Activated CD4-positive, alpha-beta memory T cell treated with anti-CD3 and anti-CD28 coated beads, Interleukin-2, amount 10 ng/mL, durations not matched to agents 7 days and 5 days (primary cell): ENCODE results near the gene HIVEP3. TPM values are rescaled to one million over a fixed set of nuclear protein-coding genes. Genes with fewer than 3 reads are reported as not detected.

Experiments
- CTCF ChIA-PET: fragments of 350-600 bp; sonication (Branson Sonifier 250); formaldehyde crosslinking; loops from one replicate; lab custom pipeline; 2021; ENCODE audit warnings: antibody characterized with exemption, inconsistent platforms; lab: Charles Lee
- POLR2A ChIA-PET: fragments of 350-600 bp; sonication (Branson Sonifier 250); formaldehyde crosslinking; loops from one replicate; lab custom pipeline; 2021; ENCODE audit warnings: antibody characterized with exemption; lab: Charles Lee
- DNase-seq: peaks from one replicate; pipeline ENCODE4 v3.0.0-alpha.2; 2020
- H3K27ac Mint-ChIP-seq: one replicate; pipeline ENCODE4 v1.8.0; 2021; ENCODE audit warnings: mild to moderate bottlenecking, mixed read lengths
- H3K27me3 Mint-ChIP-seq: one replicate; pipeline ENCODE4 v1.8.0; 2021; ENCODE audit warnings: mixed read lengths
- H3K36me3 Mint-ChIP-seq: one replicate; pipeline ENCODE4 v1.8.0; 2021; ENCODE audit warnings: low read depth, mixed read lengths
- H3K4me1 Mint-ChIP-seq: one replicate; pipeline ENCODE4 v1.8.0; 2021; ENCODE audit warnings: mixed read lengths
- H3K4me3 Mint-ChIP-seq: one replicate; pipeline ENCODE4 v1.8.0; 2021; ENCODE audit warnings: mild to moderate bottlenecking, mixed read lengths
- H3K9me3 Mint-ChIP-seq: one replicate; pipeline ENCODE4 v1.8.0; 2021; ENCODE audit warnings: mixed read lengths
- total RNA-seq, 2 experiments: library from RNA; stranded (reverse); gene quantifications; one replicate each; pipeline ENCODE4 v1.2.3, GENCODE V29; 2021

The HIVEP3 gene
- total RNA-seq, 2 experiments from 2014 or later: 27.8 to 28.8 TPM

GRCh38 chr1:41681331-41682098 lies 237.2 kb downstream of the HIVEP3 start:
- H3K4me1 Mint-ChIP-seq: peaks cover 98% of the 10 kb centered on the region
- peak overlapping the region; percentile 23 for H3K27ac Mint-ChIP-seq

GRCh38 chr1:41679994-41680393 lies 238.7 kb downstream of the HIVEP3 start:
- Mint-ChIP-seq H3K9me3 (no peaks in the 10 kb centered on the region), H3K4me3 (no peak overlapping the region), H3K27ac (peak overlapping the region; percentile 88), H3K4me1 (peaks cover 98% of the 10 kb centered on the region), H3K27me3 (no peaks in the 10 kb centered on the region), H3K36me3 (no peaks in the 10 kb centered on the region)
- DNase-seq: no peak
- CTCF ChIA-PET: interaction anchor here (0.6 kb wide), 1 partner anchor 26 kb away, joined by 4 read pairs; no protein-coding TSS in a partner anchor
- POLR2A ChIA-PET: interaction anchor here (1.3 to 5.3 kb wide), 5 partner anchors 16 to 120 kb away, joined by 3 to 64 read pairs (median 9); no protein-coding TSS in a partner anchor

More at GRCh38 chr1:41681331-41682098, 237.2 kb downstream of the HIVEP3 start:
- Mint-ChIP-seq H3K36me3 (peaks cover 2% of the 10 kb centered on the region), H3K4me3 (no peak overlapping the region), H3K27me3 (no peaks in the 10 kb centered on the region), H3K9me3 (no peaks in the 10 kb centered on the region)
- no peak for DNase-seq
- ChIA-PET CTCF (interaction anchor here (1.1 to 4.9 kb wide), 2 partner anchors 8 to 40 kb away, joined by 3 to 41 read pairs; no protein-coding TSS in a partner anchor), POLR2A (interaction anchor here (1.3 to 5.3 kb wide), 6 partner anchors 9 to 118 kb away, joined by 3 to 88 read pairs (median 4); no protein-coding TSS in a partner anchor)

GRCh38 chr1:41679531-41679930 lies 239.2 kb downstream of the HIVEP3 start:
- Mint-ChIP-seq H3K4me3 (no peak overlapping the region), H3K27ac (peak overlapping the region; percentile 88), H3K27me3 (no peaks in the 10 kb centered on the region), H3K36me3 (no peaks in the 10 kb centered on the region), H3K4me1 (peaks cover 98% of the 10 kb centered on the region), H3K9me3 (no peaks in the 10 kb centered on the region)
- ChIA-PET CTCF (interaction anchor here (0.6 kb wide), 1 partner anchor 26 kb away, joined by 4 read pairs; no protein-coding TSS in a partner anchor), POLR2A (interaction anchor here (0.8 to 3.2 kb wide), 5 partner anchors 10 to 62 kb away, joined by 3 to 9 read pairs (median 4); no protein-coding TSS in a partner anchor)
- DNase-seq: peak; percentile 49

- peak; percentile 58 for DNase-seq
- ChIA-PET CTCF (no interaction called here), POLR2A (interaction anchor here (1.0 to 3.2 kb wide), 8 partner anchors 9 to 126 kb away, joined by 3 to 9 read pairs (median 4); no protein-coding TSS in a partner anchor)
- H3K9me3 Mint-ChIP-seq: no peaks in the 10 kb centered on the region
- H3K27me3 Mint-ChIP-seq: no peaks in the 10 kb centered on the region
- H3K4me1 Mint-ChIP-seq: peaks cover 98% of the 10 kb centered on the region
- H3K27ac Mint-ChIP-seq: peak overlapping the region; percentile 88
- no peaks in the 10 kb centered on the region for H3K36me3 Mint-ChIP-seq
- H3K4me3 Mint-ChIP-seq: peak overlapping the region; percentile 14
Observed at GRCh38 chr1:41678111-41678878, 240.4 kb downstream of the HIVEP3 start.

DNA sequence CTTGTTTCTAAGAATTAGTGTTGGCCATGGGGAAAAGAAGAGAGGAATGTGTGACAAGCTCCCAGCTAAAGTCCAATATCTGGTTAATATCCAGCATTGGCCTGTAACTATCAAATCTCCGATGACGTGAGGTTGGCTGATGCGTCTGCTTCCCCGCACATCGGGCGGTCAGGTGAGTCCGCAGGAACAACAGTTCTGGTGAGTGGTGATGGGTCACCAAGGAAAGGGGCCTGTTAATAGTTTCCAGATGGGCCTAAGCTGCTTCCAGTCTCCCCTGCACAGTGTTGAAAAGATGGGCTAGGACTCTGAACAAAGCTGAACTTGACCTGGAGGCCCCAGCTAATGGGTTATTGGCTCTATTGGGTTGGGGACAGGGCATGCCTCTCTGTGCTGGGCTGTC lies 241.1 kb downstream of the HIVEP3 start:
- no peak overlapping the region for H3K4me3 Mint-ChIP-seq
- H3K4me1 Mint-ChIP-seq: peaks cover 98% of the 10 kb centered on the region
- H3K36me3 Mint-ChIP-seq: peaks cover 1% of the 10 kb centered on the region
- H3K27ac Mint-ChIP-seq: no peak overlapping the region
- CTCF ChIA-PET: no interaction called here
- POLR2A ChIA-PET: interaction anchor here (1.5 to 3.2 kb wide), 6 partner anchors 10 to 127 kb away, joined by 3 to 9 read pairs (median 4); no protein-coding TSS in a partner anchor
- no peaks in the 10 kb centered on the region for H3K27me3 Mint-ChIP-seq
- DNase-seq: no peak
- H3K9me3 Mint-ChIP-seq: no peaks in the 10 kb centered on the region

DNA sequence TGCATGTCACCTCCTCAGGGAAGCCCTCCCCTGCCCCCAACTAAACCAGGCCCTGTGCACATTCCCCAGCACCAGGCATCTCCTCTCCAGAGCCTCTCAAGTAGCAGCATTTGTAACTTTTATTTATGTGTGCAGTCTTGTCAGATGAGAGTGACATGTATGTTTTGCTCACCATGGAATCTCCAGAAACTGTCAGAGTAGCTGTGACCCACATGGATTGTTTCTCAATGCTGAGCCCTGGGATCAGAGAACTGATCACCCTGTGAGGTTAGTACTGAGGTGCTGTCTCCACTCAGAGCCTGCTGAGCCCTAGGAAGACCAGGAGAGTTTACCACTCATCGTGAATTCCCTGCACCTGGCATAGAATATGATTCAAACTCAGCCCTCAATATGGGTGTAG lies 243.3 kb downstream of the HIVEP3 start:
- peaks cover 98% of the 10 kb centered on the region for H3K4me1 Mint-ChIP-seq
- peaks cover 5% of the 10 kb centered on the region for H3K36me3 Mint-ChIP-seq
- CTCF ChIA-PET: no interaction called here
- H3K27ac Mint-ChIP-seq: peak overlapping the region; percentile 98
- H3K9me3 Mint-ChIP-seq: no peaks in the 10 kb centered on the region
- H3K4me3 Mint-ChIP-seq: no peak overlapping the region
- POLR2A ChIA-PET: interaction anchor here (4.9 kb wide), 1 partner anchor 13 kb away, joined by 79 read pairs; no protein-coding TSS in a partner anchor
- no peak for DNase-seq
- H3K27me3 Mint-ChIP-seq: no peaks in the 10 kb centered on the region

- H3K27me3 Mint-ChIP-seq: no peaks in the 10 kb centered on the region
- peaks cover 98% of the 10 kb centered on the region for H3K4me1 Mint-ChIP-seq
- no peaks in the 10 kb centered on the region for H3K9me3 Mint-ChIP-seq
- ChIA-PET CTCF (interaction anchor here (1.2 to 4.1 kb wide), 5 partner anchors 9 to 245 kb away, joined by 3 to 41 read pairs (median 5); no protein-coding TSS in a partner anchor), POLR2A (interaction anchor here (1.0 to 4.9 kb wide), 14 partner anchors 9 to 245 kb away, joined by 3 to 88 read pairs (median 12); no protein-coding TSS in a partner anchor)
- peaks cover 5% of the 10 kb centered on the region for H3K36me3 Mint-ChIP-seq
- DNase-seq: no peak
- H3K4me3 Mint-ChIP-seq: no peak overlapping the region
- H3K27ac Mint-ChIP-seq: peak overlapping the region; percentile 98
Observed at GRCh38 chr1:41674522-41674921, 244.2 kb downstream of the HIVEP3 start.

DNA sequence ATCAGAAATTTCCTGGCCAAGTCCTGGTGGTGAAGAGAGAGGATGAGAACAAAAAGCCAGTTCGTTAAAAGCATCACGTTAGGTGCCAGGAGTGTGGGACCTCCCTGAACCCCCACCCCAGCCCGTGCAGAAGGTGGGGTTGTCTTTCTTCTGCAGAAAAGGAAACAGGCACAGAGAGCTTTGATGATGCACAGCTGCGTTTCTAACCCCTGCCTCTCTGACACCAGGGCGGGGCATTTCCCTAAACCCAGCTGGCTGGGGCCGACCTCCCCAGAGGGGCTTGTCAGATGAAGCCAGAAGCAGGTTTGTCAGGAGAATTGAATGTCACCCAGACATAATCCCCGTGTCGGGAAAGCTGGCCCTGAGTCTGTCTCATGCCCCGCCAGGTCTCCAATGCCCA lies 244.9 kb downstream of the HIVEP3 start:
- DNase-seq: peak; percentile 63
- peak overlapping the region; percentile 98 for H3K27ac Mint-ChIP-seq
- H3K9me3 Mint-ChIP-seq: no peaks in the 10 kb centered on the region

GRCh38 chr1:41673378-41673777 lies 245.3 kb downstream of the HIVEP3 start:
- Mint-ChIP-seq H3K9me3 (no peaks in the 10 kb centered on the region), H3K27ac (peak overlapping the region; percentile 98), H3K36me3 (peaks cover 5% of the 10 kb centered on the region), H3K4me3 (peak overlapping the region; percentile 54), H3K4me1 (peaks cover 98% of the 10 kb centered on the region), H3K27me3 (no peaks in the 10 kb centered on the region)
- CTCF ChIA-PET: interaction anchor here (0.9 to 4.1 kb wide), 11 partner anchors 10 to 246 kb away, joined by 3 to 41 read pairs (median 5); no protein-coding TSS in a partner anchor
- POLR2A ChIA-PET: interaction anchor here (0.7 to 4.9 kb wide), 19 partner anchors 10 to 247 kb away, joined by 3 to 88 read pairs (median 8); no protein-coding TSS in a partner anchor
- DNase-seq: peak; percentile 75

More for the DNA sequence above, 244.9 kb downstream of the HIVEP3 start:
- peaks cover 5% of the 10 kb centered on the region for H3K36me3 Mint-ChIP-seq
- peaks cover 98% of the 10 kb centered on the region for H3K4me1 Mint-ChIP-seq
- CTCF ChIA-PET: interaction anchor here (0.9 to 4.1 kb wide), 10 partner anchors 9 to 246 kb away, joined by 3 to 41 read pairs (median 4); no protein-coding TSS in a partner anchor
- no peaks in the 10 kb centered on the region for H3K27me3 Mint-ChIP-seq
- H3K4me3 Mint-ChIP-seq: peak overlapping the region; percentile 54
- POLR2A ChIA-PET: interaction anchor here (0.7 to 4.9 kb wide), 17 partner anchors 10 to 246 kb away, joined by 3 to 88 read pairs (median 9); no protein-coding TSS in a partner anchor

GRCh38 chr1:41672641-41673361 lies 245.9 kb downstream of the HIVEP3 start:
- Mint-ChIP-seq H3K9me3 (no peaks in the 10 kb centered on the region), H3K4me1 (peaks cover 98% of the 10 kb centered on the region), H3K36me3 (peaks cover 5% of the 10 kb centered on the region), H3K27ac (peak overlapping the region; percentile 98), H3K27me3 (no peaks in the 10 kb centered on the region), H3K4me3 (peak overlapping the region; percentile 54)
- DNase-seq: no peak
- ChIA-PET POLR2A (interaction anchor here (0.7 to 4.9 kb wide), 17 partner anchors 11 to 247 kb away, joined by 3 to 88 read pairs (median 9); no protein-coding TSS in a partner anchor), CTCF (interaction anchor here (1.0 to 4.1 kb wide), 9 partner anchors 10 to 247 kb away, joined by 4 to 41 read pairs (median 6); no protein-coding TSS in a partner anchor)

- no peaks in the 10 kb centered on the region for H3K9me3 Mint-ChIP-seq
- peak overlapping the region; percentile 98 for H3K27ac Mint-ChIP-seq
- POLR2A ChIA-PET: interaction anchor here (1.3 to 4.9 kb wide), 9 partner anchors 10 to 220 kb away, joined by 3 to 88 read pairs (median 10); no protein-coding TSS in a partner anchor
Observed at GRCh38 chr1:41672173-41672572, 246.5 kb downstream of the HIVEP3 start.

More at GRCh38 chr1:41672173-41672572, 246.5 kb downstream of the HIVEP3 start:
- Mint-ChIP-seq H3K4me1 (peaks cover 98% of the 10 kb centered on the region), H3K36me3 (peaks cover 5% of the 10 kb centered on the region), H3K4me3 (no peak overlapping the region), H3K27me3 (no peaks in the 10 kb centered on the region)
- CTCF ChIA-PET: interaction anchor here (1.8 to 4.1 kb wide), 5 partner anchors 10 to 139 kb away, joined by 6 to 41 read pairs (median 14); no protein-coding TSS in a partner anchor
- DNase-seq: no peak
